ENCODE data around the gene RBM6.
"Not testable (repeated sequence)": the region's sequence is repeated elsewhere in the genome, so short reads cannot be mapped to it uniquely, and the experiment has no call there.

The RBM6 gene

GRCh38 chr3:49917806-49918590 lies 22.0 kb upstream of the RBM6 start:
- DNase-seq = not testable (repeated sequence)

- peak; percentile 59 for DNase-seq
These were observed 15.3 kb upstream of the RBM6 start for GRCh38 chr3:49924683-49925082.

GRCh38 chr3:49925485-49925884 lies 14.5 kb upstream of the RBM6 start:
- no peak for DNase-seq

- no peak for DNase-seq
These were observed 13.7 kb upstream of the RBM6 start for GRCh38 chr3:49926117-49926728.

GRCh38 chr3:49927798-49928197 lies 12.2 kb upstream of the RBM6 start:
- no peak for DNase-seq

- no peak for DNase-seq
These were observed 11.4 kb upstream of the RBM6 start for GRCh38 chr3:49928481-49929017.

- peak; percentile 88 for DNase-seq
These were observed 10.4 kb upstream of the RBM6 start, which contains the start of gene MON1A for GRCh38 chr3:49929291-49930167. TSS of gene MON1A (minus strand) at chr3:49929811. CDS start at chr3:49913346, 16,465 bp downstream.

GRCh38 chr3:49930168-49930690 lies 9.7 kb upstream of the RBM6 start:
- DNase-seq = no peak

GRCh38 chr3:49930922-49931321 lies 9.0 kb upstream of the RBM6 start:
- DNase-seq = no peak

GRCh38 chr3:49932281-49932680 lies 7.7 kb upstream of the RBM6 start:
- DNase-seq = not testable (repeated sequence)

GRCh38 chr3:49937090-49937489 lies 2.9 kb upstream of the RBM6 start:
- DNase-seq = no peak

- DNase-seq = no peak
These were observed 808 bp downstream of the RBM6 start for GRCh38 chr3:49940667-49941249.

GRCh38 chr3:49942651-49943050 lies 2.7 kb downstream of the RBM6 start:
- no peak for DNase-seq

- DNase-seq = no peak
These were observed 13.0 kb downstream of the RBM6 start for GRCh38 chr3:49952924-49953323.

- DNase-seq = no peak
These were observed 15.7 kb downstream of the RBM6 start for GRCh38 chr3:49955636-49956035.

- DNase-seq = no peak
These were observed 26.4 kb downstream of the RBM6 start for GRCh38 chr3:49966233-49966942.

- DNase-seq = no peak
These were observed 27.3 kb downstream of the RBM6 start for GRCh38 chr3:49967291-49967690.

GRCh38 chr3:49968346-49968745 lies 28.4 kb downstream of the RBM6 start:
- DNase-seq = no peak

GRCh38 chr3:49972656-49973055 lies 32.7 kb downstream of the RBM6 start:
- no peak for DNase-seq

- DNase-seq = no peak
These were observed 37.0 kb downstream of the RBM6 start for GRCh38 chr3:49976942-49977341.

GRCh38 chr3:49984394-49984793 lies 44.4 kb downstream of the RBM6 start:
- DNase-seq = no peak

- no peak for DNase-seq
These were observed 52.4 kb downstream of the RBM6 start for GRCh38 chr3:49992326-49992725.
